Esophagus muscularis mucosa (tissue), 3 donors: ENCODE measurements around the gene DNAJB13.

ENCODE experiments used
- POLR2AphosphoS5 ChIP-seq, 2 donors: sonication (generic); formaldehyde crosslinking; IDR thresholded peaks; one replicate each; pipeline ENCODE4 v1.6.1; 2017; ENCODE audit warnings: antibody characterized with exemption in 2 of 2
- TF ChIP-seq, protein P1 (sequence below), 3 experiments: fragments of 200-600 bp in 2 of 3; fragments of 450-650 bp in 1 of 3; sonication (generic) in 2 of 3; IDR thresholded peaks; one replicate each; pipeline ENCODE4 v1.5.1; 2017 to 2019; ENCODE audit warnings: antibody characterized with exemption in 3 of 3, mild to moderate bottlenecking in 2 of 3, moderate library complexity in 1 of 3

DNA sequence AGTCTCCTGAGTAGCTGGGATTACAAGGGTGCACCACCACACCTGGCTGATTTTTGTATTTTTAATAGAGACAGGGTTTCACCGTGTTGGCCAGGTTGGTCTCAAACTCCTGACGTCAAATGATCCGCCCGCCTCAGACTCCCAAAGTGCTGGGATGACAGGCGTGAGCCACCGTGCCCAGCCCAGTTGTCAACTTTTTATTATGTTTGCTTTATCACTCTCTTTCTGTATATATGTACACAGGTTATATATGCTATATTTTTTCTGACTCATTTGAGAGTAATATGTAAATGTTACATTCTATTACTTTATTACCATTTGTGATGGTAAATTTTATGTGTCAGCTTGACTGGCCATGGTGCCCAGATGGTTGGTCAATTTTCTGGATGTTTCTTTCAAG lies 18.9 kb upstream of the DNAJB13 start:
- TF ChIP-seq POLR2AphosphoS5 (IDR thresholded peaks at IDR 0.05): no peak
- TF ChIP-seq, protein P1, sequence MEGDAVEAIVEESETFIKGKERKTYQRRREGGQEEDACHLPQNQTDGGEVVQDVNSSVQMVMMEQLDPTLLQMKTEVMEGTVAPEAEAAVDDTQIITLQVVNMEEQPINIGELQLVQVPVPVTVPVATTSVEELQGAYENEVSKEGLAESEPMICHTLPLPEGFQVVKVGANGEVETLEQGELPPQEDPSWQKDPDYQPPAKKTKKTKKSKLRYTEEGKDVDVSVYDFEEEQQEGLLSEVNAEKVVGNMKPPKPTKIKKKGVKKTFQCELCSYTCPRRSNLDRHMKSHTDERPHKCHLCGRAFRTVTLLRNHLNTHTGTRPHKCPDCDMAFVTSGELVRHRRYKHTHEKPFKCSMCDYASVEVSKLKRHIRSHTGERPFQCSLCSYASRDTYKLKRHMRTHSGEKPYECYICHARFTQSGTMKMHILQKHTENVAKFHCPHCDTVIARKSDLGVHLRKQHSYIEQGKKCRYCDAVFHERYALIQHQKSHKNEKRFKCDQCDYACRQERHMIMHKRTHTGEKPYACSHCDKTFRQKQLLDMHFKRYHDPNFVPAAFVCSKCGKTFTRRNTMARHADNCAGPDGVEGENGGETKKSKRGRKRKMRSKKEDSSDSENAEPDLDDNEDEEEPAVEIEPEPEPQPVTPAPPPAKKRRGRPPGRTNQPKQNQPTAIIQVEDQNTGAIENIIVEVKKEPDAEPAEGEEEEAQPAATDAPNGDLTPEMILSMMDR (IDR thresholded peaks at IDR 0.05): no peak
